ENCODE data around the gene NSG1.
"Not testable (repeated sequence)": the region's sequence is repeated elsewhere in the genome, so short reads cannot be mapped to it uniquely, and the experiment has no call there.

NSG1 gene

DNA sequence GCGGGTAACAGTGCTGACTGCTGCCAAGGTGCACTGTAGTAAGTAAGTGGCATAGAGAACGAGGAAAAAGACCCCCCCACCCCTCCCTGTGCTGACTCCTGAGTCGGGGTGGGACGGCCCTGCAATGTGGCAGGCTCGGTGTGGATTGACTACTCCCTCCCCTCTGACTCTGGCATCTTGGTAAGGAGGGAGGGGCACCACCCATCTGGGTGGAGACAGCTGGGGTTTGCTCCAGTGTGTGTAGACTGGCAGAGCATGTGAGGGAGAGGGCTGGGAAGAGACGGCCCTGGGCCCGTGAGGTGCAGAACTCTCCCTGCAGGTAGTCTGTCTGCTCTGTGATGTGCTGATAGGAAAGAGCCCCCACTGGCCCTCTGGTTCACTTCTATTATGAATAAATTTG, 31.0 kb downstream of the NSG1 start:
- DNase-seq, result no peak

- DNase-seq, result no peak
These were observed 31.9 kb downstream of the NSG1 start for GRCh38 chr4:4418676-4419390.

- no peak for DNase-seq
These were observed 33.0 kb downstream of the NSG1 start for GRCh38 chr4:4419896-4420295.

DNA sequence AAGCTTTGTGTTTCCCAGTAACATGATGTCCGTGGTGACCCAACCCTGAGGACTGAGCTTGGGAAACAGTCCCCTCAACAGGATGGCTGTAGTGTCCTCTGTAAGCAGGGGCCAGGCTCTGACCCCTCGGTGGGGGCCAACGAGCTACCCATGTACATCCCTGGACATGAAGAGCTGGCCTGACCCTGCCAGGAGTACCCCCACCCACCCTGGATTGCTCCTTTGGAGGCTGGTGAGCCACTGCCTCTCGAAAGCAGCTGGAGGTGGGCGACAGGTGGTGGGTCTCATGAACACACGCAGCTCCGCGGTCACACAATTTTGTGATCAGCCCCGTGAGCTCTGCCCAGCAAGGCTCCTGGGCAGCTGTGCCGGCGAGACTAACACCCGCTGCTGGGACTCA, 33.5 kb downstream of the NSG1 start:
- DNase-seq, result no peak

DNA sequence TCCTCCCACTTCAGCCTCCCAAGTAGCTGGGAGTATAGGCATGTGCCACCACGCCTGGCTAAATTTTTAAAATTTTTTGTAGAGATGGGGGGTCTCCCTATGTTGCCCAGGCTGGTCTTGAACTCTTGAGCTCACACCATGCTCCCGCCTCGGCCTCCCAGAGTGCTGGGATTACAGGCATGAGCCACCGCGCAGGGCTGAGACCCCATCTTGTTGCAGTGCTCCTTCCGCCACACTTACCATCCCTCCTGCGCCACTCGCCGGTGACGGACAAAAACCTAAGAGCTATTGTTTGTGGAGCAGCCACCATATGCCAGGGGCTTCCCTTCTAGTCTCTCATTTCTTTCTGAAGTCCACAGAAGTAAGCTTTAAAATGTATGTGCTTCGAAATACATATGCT, 34.5 kb downstream of the NSG1 start:
- no peak for DNase-seq

DNA sequence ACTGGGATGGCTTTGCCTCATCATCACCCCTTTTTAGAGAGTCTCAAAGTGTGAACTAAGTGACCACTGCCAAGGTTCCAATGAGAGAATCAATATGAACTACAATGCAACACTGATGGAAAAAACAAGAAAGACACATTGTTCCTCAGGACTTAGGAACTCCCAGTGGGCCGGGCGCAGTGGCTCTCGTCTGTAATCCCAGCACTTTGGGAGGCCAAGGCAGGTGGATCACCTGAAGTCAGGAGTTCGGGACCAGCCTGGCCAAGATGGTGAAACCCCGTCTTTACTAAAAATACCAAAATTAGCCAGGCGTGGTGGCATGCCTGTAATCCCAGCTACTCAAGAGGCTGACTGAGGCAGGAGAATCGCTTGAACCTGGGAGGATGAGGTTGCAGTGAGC, 35.2 kb downstream of the NSG1 start:
- not testable (repeated sequence) for DNase-seq

GRCh38 chr4:4422856-4423499, 36.1 kb downstream of the NSG1 start:
- no peak for DNase-seq

GRCh38 chr4:4423706-4424498, 37.0 kb downstream of the NSG1 start:
- no peak for DNase-seq

- no peak for DNase-seq
These were observed 37.7 kb downstream of the NSG1 start for GRCh38 chr4:4424499-4425115.

GRCh38 chr4:4425119-4425690, 38.3 kb downstream of the NSG1 start:
- DNase-seq, result no peak

DNA sequence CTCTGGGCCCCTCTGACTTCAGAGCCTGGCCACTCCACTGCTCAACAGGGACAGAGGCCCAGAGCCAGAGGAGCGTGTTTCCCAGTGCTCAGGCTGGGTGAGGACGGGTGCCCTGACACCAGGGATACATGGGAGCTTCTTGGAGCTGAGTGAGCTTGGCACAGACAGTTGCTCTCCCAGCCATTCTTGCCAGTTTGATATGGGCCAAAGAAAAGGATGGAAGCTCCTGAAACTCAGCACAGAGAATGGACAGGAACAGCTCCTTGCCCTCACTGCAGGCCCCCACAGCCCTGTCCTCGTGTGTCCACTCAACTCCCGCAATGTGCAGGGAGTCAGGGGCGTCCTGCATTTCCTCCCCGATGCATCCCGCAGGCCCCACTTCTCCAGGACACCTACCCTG, 38.8 kb downstream of the NSG1 start:
- no peak for DNase-seq

DNA sequence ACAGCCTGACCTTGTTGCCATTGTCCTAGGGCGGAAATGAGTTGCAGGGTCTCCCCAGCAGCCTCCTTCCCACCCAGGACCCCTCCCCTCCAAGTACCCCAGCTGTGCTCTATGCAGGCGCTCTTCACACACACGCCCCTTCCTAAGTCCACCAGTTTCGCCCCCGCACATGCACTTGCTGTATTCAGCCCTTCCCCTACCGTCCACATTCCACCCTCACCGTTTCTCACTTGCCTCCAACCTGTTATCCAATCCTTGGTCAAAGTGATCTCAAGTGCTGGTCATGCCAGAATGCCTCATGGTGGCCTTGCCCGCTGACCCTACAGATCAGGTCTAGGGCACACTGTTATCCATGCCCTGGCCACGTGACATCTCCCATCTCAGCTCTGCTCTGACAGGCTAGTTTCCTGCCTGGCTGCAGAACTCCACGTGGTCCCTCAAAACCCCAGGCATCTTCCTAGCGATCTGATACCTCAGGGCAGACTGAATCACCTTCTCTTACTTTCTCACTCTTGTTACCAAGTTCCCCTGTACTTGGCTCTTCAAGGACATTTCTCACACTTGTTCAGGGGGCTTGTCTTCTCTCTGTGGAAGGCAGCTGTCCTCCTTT, 39.7 kb downstream of the NSG1 start:
- DNase-seq, result no peak

GRCh38 chr4:4427121-4427870, 40.4 kb downstream of the NSG1 start:
- no peak for DNase-seq

DNA sequence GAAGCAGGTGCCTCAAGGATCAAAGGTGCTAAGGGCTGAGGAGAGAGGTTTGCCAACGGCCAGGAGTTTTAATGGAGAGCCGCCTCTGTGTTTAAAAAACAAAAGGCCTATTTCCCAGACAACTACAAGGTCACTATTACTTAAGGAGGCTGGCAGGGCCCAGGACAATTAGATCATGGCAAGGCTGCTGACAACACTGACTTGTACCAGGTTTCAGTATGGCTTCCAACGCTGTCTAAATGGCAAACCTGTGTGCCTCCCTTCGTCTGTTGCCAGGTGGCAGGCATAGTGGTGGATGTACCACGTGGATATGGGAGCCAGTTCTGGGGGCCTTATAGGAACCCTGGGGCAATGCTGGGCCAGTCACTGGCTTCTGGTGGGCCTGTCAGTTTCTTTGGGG, 41.0 kb downstream of the NSG1 start:
- DNase-seq, result no peak

DNA sequence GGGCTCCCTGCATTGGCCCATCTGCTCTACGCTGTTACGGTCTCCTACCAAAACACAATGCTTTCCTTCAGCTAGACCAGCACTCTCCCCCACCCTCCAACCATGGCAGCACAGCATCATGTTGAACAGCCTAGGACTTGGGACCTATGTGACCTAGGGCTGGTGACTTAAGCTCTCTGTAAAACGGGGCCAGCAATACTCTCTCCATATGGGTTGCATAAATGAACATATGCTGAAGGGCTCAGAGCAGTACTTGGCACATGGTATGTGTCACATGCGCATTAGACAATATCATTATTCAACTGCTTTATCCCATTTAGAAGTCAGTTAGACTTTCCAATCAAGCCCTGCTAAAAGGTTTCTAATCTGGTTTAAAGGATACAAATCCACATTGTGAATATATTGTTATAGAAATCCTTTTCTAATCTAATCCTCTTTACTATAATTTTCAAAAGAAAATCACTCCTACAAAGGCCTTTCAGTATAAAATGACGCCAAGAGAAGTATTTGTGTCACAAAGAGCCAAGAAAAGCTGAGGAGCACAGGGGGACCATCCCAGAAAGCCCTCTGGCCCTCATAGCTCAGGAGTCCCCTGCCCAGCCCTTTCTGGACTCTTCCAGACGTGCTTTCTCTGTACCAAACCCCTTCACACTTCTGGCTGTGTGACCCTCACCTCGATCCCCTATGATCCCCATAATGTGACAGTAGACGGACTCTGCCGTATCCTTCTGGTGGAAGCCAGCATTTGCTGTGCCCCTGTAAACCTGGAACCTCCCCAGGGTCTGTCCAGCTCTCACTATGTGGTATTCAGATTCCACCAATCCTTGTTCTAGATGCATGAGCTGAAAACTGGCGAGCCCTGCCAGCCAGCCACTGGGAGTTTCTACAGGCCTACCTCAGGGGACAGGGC, 42.3 kb downstream of the NSG1 start:
- no peak for DNase-seq

DNA sequence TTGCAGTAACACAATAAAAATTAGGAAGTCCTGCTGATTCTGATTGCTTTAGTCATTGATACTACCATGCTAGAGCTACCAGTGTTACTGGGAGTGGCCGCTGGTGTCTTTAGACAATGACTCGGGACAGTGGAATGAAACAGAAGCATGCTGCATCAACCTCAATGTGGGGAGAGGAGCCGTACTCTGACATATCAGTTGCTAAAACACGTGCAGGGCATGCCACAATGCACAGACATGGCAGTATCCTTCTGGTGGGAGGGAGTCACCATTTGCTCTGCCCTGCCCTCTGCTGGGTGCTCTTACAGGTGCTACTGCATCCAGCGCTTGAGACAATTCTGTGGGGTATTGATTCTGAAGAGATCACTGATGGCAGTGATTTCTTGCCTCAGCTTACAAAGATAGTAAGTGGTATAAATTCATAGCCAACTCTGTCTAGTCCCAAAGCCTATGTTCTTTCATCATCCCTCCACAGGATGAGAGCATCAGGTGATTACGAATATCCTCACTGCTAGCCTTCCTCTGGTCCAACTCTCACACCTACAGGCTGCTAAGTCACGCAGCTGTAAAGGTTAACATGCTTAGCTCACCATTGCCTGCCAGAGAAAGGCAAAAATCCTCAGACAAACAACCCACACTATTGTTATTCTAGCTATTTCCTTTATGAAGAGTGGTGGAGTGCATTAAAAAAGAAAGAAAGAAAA, 43.7 kb downstream of the NSG1 start:
- DNase-seq, result no peak

DNA sequence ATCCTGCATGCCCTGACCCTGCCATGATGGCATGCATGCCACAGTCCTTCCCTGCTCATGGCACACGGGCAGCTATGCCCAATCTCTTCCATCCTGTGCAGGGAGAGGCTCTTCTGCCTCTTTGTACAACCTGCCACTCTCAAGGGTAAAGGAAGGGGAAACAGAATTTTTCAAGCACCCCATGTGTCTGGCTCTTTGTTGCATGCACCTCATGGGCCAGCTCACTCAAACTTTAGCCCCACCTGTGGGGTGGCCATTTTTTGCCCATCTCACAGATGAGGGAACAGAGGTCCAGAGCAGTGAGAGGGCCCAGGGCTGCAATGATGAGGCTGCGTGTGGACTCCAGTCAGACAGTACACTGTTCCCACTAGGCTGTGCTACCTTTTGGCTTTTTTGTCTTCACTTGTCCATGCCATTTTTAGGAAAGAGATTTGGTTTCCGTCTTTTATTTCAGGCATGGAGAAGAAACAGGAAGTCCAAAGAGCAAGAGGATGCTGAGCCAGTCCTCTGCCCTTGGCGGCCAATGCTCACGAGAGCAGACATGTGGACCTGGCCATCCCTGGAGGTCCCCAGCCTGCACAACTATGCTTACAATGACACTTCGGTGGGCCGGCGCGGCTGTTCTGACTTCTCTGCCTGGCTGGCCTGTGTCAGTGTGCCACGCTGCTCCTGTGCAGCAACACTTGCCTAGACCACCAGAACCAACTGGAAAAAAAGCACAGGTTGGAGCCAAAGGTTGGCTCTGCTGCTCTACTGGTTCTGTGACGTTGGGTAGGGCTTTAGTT, 45.6 kb downstream of the NSG1 start:
- no peak for DNase-seq

- no peak for DNase-seq
These were observed 47.0 kb downstream of the NSG1 start for GRCh38 chr4:4433941-4434340.

- no peak for DNase-seq
These were observed 49.4 kb downstream of the NSG1 start for GRCh38 chr4:4436244-4436823.

Data from GOT3 (cell line).